ENCODE measurements around the gene RPP38. TPM values are rescaled to one million over a fixed set of nuclear protein-coding genes. Genes with fewer than 3 reads are reported as not detected.

RPP38 gene
- total RNA-seq, 2 experiments from 2014 or later: 15.1 to 21.6 TPM

GRCh38 chr10:15052121-15052520, 45.0 kb upstream of the RPP38 start:
- H2AFZ ChIP-seq (ENCODE audit: low read length): no peak overlapping the region
- H3K4me3 ChIP-seq (ENCODE audit: low read depth, low read length, poor library complexity, severe bottlenecking): no peak overlapping the region
- no TSS peak for BruUV-seq (replicated peaks)
- H4K20me1 ChIP-seq (ENCODE audit: insufficient read depth, low read length): no peaks in the 10 kb centered on the region
- DNase-seq (ENCODE audit: low spot score): no peak
- H3K9me3 ChIP-seq (ENCODE audit: low read length): no peaks in the 10 kb centered on the region
- H3K9me2 ChIP-seq (ENCODE audit: insufficient read depth, low read length): no peaks in the 10 kb centered on the region
- ChIA-PET POLR2A (interaction anchor here (0.6 kb wide), 1 partner anchor 21 kb away, joined by 3 read pairs; no protein-coding TSS in a partner anchor), CTCF (ENCODE audit: unreplicated experiment) (no interaction called here)
- H3K4me2 ChIP-seq (ENCODE audit: low read length): no peak overlapping the region
- H3K4me1 ChIP-seq (ENCODE audit: insufficient read depth, low read length, poor library complexity, severe bottlenecking): no peaks in the 10 kb centered on the region
- intact Hi-C loops (cut with micrococcal nuclease; ENCODE audit: unreplicated experiment): no loop called here
- no peak overlapping the region for H3K27ac ChIP-seq (ENCODE audit: low read depth, low read length, poor library complexity, severe bottlenecking)
- TF ChIP-seq EZH2phosphoT487 (IDR thresholded peaks at IDR 0.05; ENCODE audit: borderline replicate concordance, low read depth, low read length) (no peak), CTCF (conservative IDR thresholded peaks at IDR 0.05; ENCODE audit: low read length) (no peak)
- no peaks in the 10 kb centered on the region for H3K79me2 ChIP-seq (ENCODE audit: insufficient read depth, low read depth, low read length)
- no peaks in the 10 kb centered on the region for H3K36me3 ChIP-seq (ENCODE audit: insufficient read depth, low read length)

DNA sequence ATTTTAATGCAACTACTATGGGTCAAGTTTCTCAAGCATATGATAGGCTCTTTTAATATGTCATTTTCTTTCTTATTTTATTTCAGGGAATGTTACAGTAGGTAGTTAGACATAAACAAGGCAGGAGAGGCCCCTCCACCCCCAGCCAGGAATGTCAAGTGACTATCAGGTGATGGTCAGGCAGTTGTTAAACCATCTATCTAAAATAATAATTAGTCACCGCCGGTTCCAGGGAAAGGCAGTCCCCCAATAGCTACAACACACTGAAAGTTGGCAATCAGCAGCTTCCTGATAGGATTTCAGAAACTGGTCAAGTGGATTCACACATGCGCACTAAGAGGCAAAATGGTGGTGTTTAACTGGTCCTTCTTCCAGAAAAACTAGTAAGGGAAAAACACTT, 44.1 kb upstream of the RPP38 start:
- no TSS peak for BruUV-seq (replicated peaks)
- POLR2A ChIA-PET: no interaction called here
- H3K79me2 ChIP-seq (ENCODE audit: insufficient read depth, low read depth, low read length): no peaks in the 10 kb centered on the region

GRCh38 chr10:15058689-15059088, 38.5 kb upstream of the RPP38 start:
- intact Hi-C loops (cut with micrococcal nuclease; ENCODE audit: unreplicated experiment): no loop called here
- no peaks in the 10 kb centered on the region for H3K4me1 ChIP-seq (ENCODE audit: insufficient read depth, low read length, poor library complexity, severe bottlenecking)
- no peaks in the 10 kb centered on the region for H3K36me3 ChIP-seq (ENCODE audit: insufficient read depth, low read length)
- H3K4me2 ChIP-seq (ENCODE audit: low read length): no peak overlapping the region
- H2AFZ ChIP-seq (ENCODE audit: low read length): no peak overlapping the region
- DNase-seq (ENCODE audit: low spot score): no peak
- no peak overlapping the region for H3K4me3 ChIP-seq (ENCODE audit: low read depth, low read length, poor library complexity, severe bottlenecking)
- no peaks in the 10 kb centered on the region for H3K9me3 ChIP-seq (ENCODE audit: low read length)
- no TSS peak for BruUV-seq (replicated peaks)
- TF ChIP-seq EZH2phosphoT487 (IDR thresholded peaks at IDR 0.05; ENCODE audit: borderline replicate concordance, low read depth, low read length): no peak
- no peak for TF ChIP-seq CTCF (conservative IDR thresholded peaks at IDR 0.05; ENCODE audit: low read length)
- H3K79me2 ChIP-seq (ENCODE audit: insufficient read depth, low read depth, low read length): no peaks in the 10 kb centered on the region
- H4K20me1 ChIP-seq (ENCODE audit: insufficient read depth, low read length): no peaks in the 10 kb centered on the region
- no peak overlapping the region for H3K27ac ChIP-seq (ENCODE audit: low read depth, low read length, poor library complexity, severe bottlenecking)
- H3K9me2 ChIP-seq (ENCODE audit: insufficient read depth, low read length): no peaks in the 10 kb centered on the region
- ChIA-PET POLR2A (no interaction called here), CTCF (ENCODE audit: unreplicated experiment) (no interaction called here)

More for the DNA sequence above, 44.1 kb upstream of the RPP38 start:
- no peaks in the 10 kb centered on the region for H3K9me3 ChIP-seq (ENCODE audit: low read length)
- no peaks in the 10 kb centered on the region for H3K36me3 ChIP-seq (ENCODE audit: insufficient read depth, low read length)
- TF ChIP-seq EZH2phosphoT487 (IDR thresholded peaks at IDR 0.05; ENCODE audit: borderline replicate concordance, low read depth, low read length): no peak
- no peak for TF ChIP-seq CTCF (conservative IDR thresholded peaks at IDR 0.05; ENCODE audit: low read length)
- no peak overlapping the region for H3K4me2 ChIP-seq (ENCODE audit: low read length)
- DNase-seq (ENCODE audit: low spot score): no peak
- H4K20me1 ChIP-seq (ENCODE audit: insufficient read depth, low read length): no peaks in the 10 kb centered on the region
- H3K9me2 ChIP-seq (ENCODE audit: insufficient read depth, low read length): no peaks in the 10 kb centered on the region
- H3K27ac ChIP-seq (ENCODE audit: low read depth, low read length, poor library complexity, severe bottlenecking): no peak overlapping the region
- no peak overlapping the region for H3K4me3 ChIP-seq (ENCODE audit: low read depth, low read length, poor library complexity, severe bottlenecking)
- H3K4me1 ChIP-seq (ENCODE audit: insufficient read depth, low read length, poor library complexity, severe bottlenecking): no peaks in the 10 kb centered on the region
- intact Hi-C loops (cut with micrococcal nuclease; ENCODE audit: unreplicated experiment): no loop called here
- CTCF ChIA-PET (ENCODE audit: unreplicated experiment): no interaction called here
- no peak overlapping the region for H2AFZ ChIP-seq (ENCODE audit: low read length)

All from OCI-LY7 (cell line).